ENCODE data around the gene DUSP11. TPM values are rescaled to one million over a fixed set of nuclear protein-coding genes. Genes with fewer than 3 reads are reported as not detected.

Gene DUSP11
- total RNA-seq, 1 experiment from 2014 or later, result 42.3 TPM

- no peak for DNase-seq
- Histone ChIP-seq H3K36me3 (no peaks in the 10 kb centered on the region), H3K4me3 (no peak overlapping the region), H3K27ac (no peak overlapping the region), H3K9me3 (replicated peaks) (no peaks in the 10 kb centered on the region; the same call in 1 of the 2 replicates), H3K27me3 (no peaks in the 10 kb centered on the region), H3K4me1 (no peaks in the 10 kb centered on the region)
Observed at GRCh38 chr2:73717251-73717606, 62.7 kb downstream of the DUSP11 start.

DNA sequence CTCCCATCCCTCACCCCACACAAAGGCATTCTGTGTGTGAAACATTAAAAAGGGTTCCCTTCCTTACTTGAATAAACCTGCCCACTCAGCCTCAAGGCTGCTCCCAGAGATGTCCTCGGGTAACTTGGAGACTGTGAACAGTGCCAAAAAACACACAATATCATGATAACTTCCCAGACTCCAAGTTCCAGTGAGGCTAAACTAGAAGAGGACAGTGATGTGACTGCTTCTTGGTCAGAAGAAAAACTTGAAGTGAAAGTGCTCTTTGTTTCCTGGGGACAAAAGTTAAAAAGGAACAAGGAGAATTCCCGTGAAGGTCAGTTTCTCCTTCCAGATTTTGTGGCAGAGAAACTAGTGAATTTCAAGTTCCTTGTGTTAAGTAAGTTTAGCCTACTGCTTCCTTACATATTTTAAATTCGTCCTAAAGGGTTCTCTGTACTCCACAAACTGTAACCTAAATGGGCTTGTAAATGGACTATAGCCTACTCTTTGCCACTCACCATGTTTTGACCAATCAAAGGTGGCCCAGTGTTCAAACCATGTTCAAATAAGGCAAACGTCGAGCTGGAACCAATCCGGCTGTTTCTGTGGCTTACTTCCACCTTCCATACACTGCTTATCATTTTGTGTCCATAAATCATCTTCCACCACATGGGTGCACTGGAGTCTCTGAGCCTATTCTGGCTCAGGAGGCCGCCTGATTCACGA, 63.2 kb downstream of the DUSP11 start:
- Histone ChIP-seq H3K27ac (no peak overlapping the region), H3K27me3 (no peaks in the 10 kb centered on the region), H3K4me1 (no peaks in the 10 kb centered on the region), H3K36me3 (no peaks in the 10 kb centered on the region), H3K4me3 (peak overlapping the region; percentile 26), H3K9me3 (replicated peaks) (no peaks in the 10 kb centered on the region; the same call in 1 of the 2 replicates)
- DNase-seq, result peak; percentile 20 to 47

GRCh38 chr2:73714091-73714490, 65.8 kb downstream of the DUSP11 start:
- no peak for DNase-seq
- Histone ChIP-seq H3K9me3 (replicated peaks) (no peaks in the 10 kb centered on the region; the same call in 1 of the 2 replicates), H3K4me1 (no peaks in the 10 kb centered on the region), H3K27ac (no peak overlapping the region), H3K36me3 (no peaks in the 10 kb centered on the region), H3K4me3 (no peak overlapping the region), H3K27me3 (0 out of 2 replicates have a peak, but pooled peaks cover 6% of the 10 kb centered on the region)

Other genes starting within 250 kb of the DUSP11 start
- not detected in 2 replicates for gene NAT8, start 137.7 kb downstream of the DUSP11 start, total RNA-seq (2014; rRNA removed; shearing (Covaris generic))
- gene TPRKB, start 42.8 kb downstream of the DUSP11 start, total RNA-seq (2014; rRNA removed; shearing (Covaris generic)), result 136 and 161 TPM in 2 replicates
- not detected in 2 replicates for gene C2orf78, start 4.1 kb upstream of the DUSP11 start, total RNA-seq (2014; rRNA removed; shearing (Covaris generic))
- 50.1 and 61.1 TPM in 2 replicates for gene STAMBP, start 48.9 kb upstream of the DUSP11 start, total RNA-seq (2014; rRNA removed; shearing (Covaris generic))
- gene ACTG2, start 112.9 kb upstream of the DUSP11 start, total RNA-seq (2014; rRNA removed; shearing (Covaris generic)), result 0.08 TPM in 1 of 2 replicates, not detected in the other
- gene DGUOK, start 146.8 kb upstream of the DUSP11 start, total RNA-seq (2014; rRNA removed; shearing (Covaris generic)), result 100 and 105 TPM in 2 replicates
- 13.6 and 16.3 TPM in 2 replicates for gene TET3, start 204.8 kb upstream of the DUSP11 start, total RNA-seq (2014; rRNA removed; shearing (Covaris generic))

All from SJCRH30 (cell line).